RPMI8226 (cell line): ENCODE data around the gene TBX3.

Experiments used
- DNase-seq: peaks from one replicate; pipeline ENCODE4 v3.0.0-alpha.2; 2015

Gene TBX3

DNA sequence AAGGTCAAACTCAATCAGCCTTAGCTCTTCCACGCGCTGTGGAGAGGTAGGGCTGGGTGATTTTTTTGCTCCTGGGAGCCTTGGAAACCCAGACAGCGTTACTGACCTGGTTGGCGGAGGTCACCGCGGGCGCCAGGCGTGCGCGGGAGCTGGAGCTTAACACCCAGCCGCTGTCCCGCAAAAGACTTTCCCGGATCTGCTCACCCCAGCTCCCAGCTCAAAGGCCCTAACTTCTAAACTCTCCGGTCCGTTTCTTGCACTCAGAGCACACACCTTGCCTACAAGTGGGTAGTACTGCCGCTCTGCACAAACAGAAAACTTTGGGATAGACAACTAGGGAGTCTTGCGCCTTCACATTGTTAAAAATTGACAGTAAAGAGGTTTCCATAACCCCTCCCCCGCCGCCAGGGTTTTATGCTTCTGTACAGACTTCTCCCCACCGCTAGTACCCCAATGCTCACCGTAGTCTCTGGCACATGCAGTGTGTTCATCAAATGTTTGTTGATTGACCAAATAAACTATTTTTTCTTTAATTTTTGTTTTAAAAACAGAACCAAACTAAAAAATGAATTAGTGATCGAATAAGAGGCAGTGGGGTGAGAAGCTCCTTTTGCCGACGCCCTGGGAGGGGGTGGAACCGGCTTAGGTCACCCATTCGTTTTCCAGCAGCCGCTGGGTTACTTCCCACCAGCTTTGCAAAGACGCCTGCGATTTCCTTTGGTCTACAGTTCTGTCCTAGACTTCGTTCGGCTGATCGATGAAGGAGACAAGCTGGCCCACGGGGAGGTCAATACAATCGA, 12.7 kb upstream of the TBX3 start:
- no peak for DNase-seq

DNA sequence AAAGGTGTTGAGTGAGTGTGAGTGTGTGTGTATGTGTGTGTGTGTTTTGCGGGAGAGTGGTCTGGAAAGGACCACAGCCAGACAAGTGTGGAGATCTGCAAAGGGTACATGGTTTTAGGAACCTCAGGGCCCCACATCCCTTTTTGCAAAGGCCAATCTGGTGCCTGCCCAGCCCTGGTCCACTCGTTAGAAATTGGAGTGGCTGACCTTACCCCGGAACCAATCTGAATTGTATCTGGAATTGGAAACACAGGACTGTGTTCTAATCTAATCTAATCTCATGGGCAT, 11.3 kb upstream of the TBX3 start:
- no peak for DNase-seq

DNA sequence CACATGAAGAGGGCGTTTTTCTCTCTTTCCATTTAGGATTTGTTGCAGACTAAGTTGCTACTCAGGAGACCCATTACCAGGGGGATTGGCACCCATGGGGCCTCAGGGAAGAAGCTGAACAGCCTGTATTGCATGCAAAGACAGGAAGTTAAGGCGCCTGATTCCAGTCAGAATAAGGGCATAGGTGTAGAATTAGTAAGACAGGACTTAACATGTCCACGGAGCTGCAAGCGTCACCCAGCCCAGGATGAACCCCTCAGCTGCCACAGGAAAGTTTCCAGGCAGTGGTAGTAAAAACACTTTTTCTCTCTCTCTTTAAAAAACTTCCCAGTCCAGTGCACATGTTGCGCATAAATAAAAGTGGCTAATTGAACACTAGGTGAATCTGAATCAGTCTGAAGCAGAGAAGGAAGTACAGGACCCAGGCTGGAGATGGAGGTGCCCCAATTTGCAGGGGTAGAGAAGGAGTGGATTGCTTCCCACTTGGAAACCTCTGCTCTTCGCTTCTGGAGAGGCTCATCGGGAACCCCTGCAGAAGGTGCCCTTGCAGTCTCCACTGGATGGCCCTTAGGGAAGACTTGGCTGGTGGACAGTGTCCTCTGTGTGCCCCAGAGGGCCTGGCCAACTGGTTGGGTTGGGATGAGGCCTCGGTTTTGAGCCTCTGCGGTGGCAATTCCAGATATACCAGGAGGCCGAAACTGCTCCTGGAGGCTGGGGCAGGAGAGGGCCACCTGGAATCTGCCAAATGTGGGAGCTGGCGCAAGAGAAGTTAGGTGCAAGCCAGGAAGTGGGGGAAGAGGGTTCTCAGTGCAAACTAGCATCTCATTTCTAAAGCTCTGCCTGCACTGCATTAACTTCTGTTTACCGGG, 10.7 kb upstream of the TBX3 start:
- no peak for DNase-seq

DNA sequence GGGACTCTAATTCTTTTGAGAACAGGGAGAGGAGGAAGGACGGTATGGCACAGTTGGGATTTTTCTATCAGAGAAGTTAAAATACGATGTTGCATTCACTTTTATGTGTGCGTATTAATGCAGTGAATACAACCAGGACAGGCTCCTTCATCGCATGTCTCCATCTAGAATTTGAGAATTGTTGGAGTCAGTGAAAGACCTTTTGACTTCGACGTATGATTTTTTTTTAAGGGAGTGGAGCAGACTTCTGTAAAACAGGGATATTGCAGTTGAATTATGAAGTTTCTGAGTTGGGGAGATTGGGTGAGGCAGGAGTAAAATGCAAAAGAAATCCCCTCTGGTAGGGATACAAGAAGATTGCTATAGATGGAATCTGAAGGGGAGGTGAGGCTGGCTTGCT, 9.6 kb upstream of the TBX3 start:
- no peak for DNase-seq

DNA sequence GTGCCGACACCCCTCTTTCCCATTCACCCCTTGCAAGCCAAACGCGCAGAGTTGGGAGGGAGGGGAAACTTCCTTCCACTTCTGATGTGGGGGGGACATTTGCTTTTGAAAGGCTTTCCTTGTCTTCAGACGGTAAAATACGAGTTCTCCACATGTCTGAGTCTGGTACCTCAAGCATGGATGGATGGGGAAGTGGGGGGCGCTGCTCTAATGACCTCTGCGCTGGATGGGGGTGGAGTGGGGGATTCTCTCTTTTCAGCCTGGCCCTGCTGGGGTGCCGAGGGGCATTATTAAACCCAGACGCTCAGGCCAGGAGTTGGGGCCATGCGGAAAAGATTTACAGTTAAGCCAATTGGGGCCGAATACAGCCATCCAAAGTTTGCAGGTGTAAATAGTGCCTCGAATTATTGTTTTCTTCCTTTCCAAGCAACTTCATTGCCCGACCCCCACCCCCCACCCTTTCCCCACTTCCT, 9.1 kb upstream of the TBX3 start:
- DNase-seq, result no peak

DNA sequence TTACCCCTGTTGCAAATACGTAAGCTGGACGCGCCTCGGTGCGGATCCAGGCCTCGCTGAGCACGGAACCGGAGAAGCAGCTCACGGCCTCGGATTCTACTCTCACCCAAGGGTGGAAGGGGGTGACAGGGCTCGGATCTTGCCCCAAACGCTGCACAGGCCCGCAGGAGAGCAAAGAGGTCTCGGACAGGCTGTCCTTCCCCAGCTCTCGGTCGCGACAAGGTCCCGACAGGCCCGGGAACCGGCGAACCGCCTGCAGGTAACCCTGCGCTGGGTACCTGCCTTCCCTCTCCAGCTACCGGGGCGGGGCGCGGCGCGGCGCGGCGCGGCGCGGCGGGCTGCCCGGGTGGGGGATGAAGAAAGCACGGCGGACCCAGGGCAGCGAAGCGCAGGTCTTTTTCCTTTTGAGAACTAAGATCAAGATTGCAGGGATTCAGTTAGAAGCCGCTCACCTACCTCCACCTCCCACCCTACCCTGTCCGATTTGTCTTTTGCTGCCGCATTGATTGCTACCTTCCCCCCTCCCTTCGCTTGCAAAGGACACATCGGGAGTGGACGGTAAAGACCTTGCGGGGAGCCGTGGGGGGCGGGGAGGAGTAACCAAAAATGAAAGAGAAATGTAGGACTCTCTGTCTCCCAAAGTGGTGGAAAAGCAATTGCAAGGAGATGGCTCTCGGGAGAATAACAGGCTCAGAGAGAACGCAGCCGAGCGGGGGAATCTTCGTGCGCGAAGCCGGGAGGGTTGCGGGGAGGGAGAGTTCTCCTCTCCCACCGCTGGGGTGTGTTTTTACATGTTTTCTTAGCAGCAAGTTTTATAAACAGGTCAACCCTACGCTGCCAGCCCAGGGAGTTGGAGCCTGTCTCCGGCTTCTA, 8.4 kb upstream of the TBX3 start:
- DNase-seq, result no peak

DNA sequence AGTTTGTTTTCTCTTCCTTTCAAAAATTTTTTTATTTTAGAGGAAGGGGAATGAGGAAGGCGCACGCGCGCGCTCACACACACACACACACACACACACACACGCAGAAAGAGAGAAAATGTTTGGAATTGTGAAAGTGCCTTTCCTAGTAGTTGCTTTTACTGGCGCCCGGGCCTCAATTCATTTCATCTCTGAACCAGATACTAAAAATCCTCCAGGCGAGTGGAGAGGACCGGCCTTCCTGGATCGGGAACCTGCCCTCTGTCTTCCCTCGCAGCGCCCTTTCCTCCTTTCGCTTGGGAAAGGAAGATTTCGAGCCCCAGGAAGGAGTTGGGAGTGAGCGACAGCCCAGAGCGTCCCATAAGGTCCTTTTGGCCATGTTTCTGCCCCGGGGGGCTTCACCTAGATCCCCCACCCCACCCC, 7.8 kb upstream of the TBX3 start:
- no peak for DNase-seq

DNA sequence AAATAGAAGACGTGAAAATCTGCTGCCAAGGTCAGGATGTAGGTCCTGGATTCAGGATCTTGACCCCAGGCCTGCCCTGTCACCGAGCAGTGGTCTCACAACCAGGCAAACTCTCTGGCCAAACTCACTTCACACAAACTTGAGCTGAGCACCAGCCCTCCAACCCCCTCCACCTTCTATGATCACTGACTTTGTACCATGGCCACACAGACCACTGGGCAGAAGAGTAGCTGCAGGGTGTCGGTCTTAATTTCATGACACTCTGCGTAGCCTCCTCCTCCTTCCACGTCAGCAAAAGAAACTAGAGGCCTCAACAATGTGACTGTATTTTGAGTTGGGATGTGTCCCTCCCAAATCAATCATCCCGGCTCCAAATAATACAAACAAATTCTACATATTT, 7.2 kb upstream of the TBX3 start:
- DNase-seq, result no peak

DNA sequence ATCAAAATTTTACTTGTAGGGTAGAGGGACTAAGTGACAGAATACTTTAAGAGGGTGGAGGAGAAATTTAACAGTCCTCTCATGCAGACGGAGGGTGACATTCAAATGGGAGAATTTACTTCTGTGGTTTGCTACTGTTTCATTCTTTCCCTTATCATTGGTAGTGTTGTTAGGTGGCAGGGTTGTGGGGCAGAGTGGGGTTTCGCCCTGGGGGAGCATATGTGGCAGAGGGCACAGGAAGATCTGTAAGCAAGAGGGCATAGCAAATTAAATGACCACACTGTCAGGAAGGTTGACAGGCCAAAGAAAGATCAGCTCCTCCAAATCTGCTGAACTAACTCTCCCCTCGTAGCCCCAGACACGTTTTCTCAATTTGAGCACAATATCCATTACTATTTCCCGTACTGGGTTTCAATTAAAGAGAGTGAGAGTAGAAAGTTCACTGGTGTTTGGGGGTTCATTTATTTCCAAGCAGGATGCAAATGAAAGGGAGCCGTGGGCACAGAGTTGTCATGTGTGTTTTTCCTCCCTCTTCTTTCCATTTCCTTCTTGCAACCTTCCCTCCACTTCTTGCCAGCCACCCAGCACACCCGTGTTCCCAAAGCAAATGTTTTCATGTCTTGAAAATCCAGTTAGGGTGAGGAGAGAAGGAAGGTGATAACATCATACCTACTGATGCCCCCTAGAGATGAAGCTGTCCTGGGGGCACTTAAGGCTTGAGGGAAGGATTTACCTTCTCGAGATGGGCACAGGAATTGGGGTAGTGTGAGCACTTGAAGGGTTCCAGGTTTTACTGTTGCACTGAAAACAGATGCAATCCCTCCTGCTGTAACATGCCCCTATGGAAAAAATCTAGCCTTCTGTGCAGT, 6.5 kb upstream of the TBX3 start:
- DNase-seq, result no peak

DNA sequence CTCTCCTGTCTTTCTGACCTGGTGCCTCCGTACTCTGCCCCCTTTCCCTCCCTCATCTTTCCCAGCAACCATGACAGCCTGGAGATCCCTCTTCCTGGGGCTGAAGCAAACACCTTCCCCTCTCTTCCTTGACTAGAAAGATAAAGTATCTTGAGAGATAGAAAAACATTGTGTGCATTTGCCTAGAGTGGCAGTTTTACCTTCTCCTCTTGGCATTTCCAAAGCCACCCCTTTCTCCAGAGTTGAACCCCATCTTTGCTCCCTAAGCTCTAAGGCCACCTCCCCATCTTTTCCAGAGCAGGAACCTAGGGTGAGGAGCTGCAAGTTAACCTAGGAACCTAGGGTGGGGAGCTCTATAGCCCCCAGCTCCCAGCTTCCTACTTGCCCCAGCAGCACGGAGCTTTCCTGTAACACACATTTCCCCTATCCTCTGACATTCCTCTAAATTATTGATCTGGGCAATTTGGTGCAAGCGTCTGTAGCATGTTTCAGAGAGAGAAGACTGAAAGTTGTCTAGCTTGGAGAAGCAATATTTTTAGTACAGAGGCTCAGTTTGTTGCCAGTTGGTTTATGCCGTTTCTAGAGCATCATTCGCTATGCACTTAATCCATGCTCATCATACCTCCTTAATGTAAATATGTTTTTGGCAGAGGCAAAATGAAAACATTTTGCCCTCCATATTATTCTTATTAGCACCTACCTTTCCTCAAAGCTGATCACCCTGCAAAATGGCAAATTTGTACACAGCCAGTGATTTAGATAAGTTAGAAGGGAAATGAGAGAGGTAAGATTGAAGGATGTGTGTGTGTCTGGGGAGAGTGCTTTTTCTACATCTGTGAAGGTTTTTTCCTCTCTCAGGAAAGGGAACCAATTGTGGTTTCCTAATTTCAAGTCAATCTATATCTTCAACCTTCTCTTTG, 5.4 kb upstream of the TBX3 start:
- no peak for DNase-seq

DNA sequence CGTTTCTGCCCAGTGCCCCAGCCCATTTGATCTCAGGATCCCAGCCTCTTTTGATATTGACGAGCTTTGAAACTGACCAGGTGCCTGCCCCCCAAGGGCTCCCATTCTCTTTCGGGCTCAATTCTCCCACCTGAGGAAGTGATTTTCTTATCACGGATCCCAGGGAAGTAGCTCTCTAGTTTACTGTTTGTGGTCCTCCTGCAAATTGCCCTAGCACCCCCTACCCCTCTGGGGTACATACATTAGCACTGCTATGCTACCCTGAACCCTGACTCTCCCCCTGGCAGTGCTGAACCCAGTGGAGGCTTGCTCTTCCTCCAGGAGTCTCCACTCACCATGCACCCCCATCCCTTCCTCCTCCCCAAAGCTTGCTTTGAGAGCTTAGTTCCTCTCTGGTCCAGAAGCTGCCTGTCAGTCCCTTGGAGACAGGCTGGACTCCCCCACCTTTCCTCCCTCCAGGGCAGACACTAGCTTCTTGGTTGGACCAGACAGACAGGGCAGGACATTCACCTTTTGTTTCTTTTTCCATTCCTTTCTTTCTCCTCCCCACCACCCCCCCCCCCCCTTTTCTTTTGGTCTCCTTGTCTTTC, 4.4 kb upstream of the TBX3 start:
- DNase-seq, result no peak

DNA sequence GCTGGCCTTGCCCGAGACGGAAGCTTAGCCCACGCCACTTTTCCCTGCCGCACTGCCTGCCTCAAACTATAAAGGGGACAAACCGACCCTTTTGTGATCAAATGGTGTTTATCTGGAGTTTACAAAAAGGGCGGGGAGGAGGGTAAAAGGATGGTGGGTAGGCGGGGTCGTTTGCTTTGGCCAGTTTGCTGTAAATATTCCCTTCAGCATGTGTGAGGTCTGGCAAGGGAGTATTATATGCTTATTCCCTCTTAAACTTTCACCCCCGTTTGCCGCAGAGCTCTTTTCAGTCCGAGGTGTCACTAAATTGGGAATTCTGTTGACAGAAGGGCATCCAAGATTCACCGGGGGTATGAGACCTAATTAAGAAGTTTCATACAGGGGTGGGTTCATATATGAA, 3.8 kb upstream of the TBX3 start:
- DNase-seq, result no peak

DNA sequence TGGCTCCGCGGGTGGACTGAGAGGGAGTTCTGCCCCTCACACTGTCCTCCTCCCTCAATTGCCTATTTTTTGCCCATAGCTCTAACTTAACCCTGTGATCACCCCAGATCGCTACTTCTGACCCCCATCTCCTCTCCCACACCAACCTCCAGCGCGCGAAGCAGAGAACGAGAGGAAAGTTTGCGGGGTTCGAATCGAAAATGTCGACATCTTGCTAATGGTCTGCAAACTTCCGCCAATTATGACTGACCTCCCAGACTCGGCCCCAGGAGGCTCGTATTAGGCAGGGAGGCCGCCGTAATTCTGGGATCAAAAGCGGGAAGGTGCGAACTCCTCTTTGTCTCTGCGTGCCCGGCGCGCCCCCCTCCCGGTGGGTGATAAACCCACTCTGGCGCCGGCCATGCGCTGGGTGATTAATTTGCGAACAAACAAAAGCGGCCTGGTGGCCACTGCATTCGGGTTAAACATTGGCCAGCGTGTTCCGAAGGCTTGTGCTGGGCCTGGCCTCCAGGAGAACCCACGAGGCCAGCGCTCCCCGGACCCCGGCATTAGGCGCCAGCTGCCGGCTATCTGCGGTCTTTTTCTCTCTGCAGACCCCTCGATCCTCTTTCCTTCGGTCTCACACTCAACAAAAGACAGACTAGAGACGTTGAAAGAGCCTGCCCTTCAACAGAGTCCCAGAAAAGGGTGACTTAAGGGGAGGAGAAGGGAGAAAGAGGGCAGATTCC, 3.0 kb upstream of the TBX3 start:
- DNase-seq, result no peak

DNA sequence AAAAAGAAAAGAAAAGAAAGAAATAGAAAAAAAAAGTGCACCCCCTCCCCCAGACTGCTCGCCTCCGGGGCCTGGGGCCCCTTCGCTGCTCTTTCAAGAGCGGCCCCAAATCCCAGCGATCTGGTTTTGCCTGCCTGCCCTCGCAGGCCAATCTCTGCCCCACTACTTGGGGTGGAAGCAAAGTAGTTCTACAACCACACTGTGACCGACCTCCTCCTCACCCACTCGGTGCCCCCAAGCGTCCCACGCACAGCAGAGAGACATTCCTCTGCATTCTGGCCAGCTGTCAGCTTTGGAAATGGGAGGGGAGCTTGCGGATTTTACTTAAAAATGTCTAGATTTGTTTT, 2.4 kb upstream of the TBX3 start:
- DNase-seq, result no peak

DNA sequence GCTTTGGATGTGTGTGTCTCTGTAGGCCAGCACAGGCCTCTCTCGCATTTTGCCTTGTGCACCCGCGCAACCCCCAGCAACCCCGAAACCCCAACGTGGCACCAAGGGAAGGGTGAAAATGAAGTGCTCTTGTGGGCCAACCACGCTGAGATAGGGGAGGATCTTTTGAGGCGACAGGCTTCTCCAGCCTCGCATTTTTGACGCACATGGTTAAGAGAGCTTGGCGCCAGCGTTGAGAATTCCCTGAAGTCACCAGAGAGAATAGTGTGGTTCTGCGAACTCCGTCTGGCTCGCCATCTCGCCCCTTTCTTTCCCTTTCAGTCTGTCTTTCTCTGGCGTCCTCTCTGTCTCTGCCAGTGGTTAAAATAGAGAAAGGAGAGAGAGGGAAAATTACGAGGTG, 1.9 kb upstream of the TBX3 start:
- DNase-seq, result no peak

DNA sequence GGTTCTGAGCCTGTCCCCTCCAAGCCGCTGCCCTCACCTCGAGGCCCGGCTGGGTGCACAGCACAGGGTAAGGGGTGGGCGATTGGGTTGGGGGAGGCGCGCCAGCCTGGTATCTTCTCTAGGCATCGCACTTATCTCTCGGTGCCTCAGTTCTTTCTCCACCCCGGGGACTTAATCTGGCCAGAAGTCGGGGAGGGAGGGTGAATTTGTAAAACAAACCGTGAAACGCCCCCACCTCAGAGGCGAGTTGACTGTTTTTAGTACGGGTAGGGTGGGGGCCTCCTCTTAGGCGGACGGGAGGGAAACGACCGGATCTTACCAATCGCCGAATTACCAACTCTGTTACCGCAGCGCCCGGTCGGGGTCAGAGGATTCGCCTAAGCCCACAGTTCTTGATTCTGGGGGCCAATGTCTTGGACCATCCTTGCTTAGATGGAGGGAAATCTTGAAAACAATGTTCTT, 1.4 kb upstream of the TBX3 start:
- no peak for DNase-seq

DNA sequence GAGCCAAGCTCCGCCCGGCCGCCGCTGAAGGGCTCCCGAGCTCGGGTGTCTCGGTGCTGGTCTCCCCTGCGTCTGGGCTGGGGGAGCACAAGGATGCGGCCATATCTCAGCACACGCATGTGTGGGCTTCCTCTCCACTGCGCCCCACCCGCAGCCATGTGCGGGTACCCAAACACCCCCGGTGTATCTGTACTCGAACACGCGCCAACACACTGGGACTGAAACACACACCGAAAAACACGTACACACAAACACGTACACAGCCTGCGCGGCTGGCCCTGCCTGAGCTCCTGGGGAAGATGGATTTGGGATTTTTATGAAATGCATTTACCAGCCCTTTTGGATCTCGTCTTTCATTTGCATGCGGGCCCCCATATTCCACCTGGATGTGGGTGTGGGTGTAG, 897 bp upstream of the TBX3 start:
- DNase-seq, result no peak

DNA sequence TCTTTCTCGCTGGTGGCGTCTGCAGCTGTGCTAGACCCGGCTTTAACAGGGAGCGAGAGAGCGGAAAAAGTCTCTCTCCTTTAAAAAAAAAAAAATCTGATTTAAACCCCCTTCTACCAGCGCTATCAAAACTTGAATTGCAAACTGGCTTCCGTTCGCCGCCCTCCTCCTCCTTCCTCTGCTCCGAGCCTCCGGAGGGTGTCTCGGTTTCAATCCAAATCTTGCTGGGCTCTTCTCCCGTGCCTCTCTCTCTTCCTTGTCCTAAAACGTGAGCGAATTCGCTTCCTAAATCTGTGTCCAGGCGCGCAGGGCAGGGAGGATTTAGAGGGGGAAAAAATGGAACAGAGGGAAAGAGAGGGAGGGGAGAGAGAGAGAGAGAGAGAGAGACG, 272 bp downstream of the TBX3 start:
- peak; percentile 13 for DNase-seq

DNA sequence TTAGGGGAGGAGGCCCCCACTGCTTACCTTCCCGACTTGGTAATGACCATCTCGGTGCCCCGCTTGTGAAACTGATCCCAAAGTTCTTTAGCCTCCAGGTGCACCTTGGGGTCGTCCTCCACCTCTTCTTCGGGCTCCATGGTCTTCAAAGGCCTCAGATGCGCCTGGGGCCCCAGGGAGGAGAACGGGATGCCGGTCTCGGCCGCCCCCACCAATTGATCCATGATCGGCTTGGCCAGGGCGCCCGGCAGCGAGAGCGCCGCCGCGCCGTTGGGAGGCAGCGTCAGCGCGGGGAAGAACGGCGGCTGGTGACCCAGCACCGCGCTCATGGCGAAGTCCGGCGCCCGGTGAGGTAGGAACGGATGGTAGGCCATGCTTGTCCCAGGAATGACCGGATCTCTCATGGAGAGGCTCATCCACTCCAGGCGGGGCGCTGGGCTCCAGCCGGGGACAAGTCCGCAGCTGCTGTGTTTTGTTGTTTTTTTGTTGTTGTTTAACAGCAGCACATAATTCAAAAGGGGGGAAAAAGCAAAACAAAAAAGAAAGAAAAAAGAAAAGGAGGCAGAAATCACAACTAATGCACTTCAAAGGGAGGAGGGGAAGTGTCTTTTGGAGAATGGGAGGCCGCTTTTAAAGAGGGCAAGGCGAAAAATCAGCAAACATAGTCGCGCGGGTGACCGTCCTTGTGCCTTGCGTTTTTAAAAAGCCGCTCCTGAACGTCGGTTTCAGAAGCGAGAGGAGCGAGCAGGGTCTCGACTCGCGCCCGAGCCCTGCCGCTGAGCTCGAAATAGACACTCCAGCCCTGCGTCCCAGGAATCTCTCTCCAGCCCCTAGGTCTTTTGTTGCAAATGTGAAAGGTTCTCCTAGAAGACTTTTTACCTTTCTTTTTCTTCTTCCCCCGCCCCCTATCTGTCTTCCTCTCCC, 928 bp downstream of the TBX3 start:
- DNase-seq, result peak; percentile 19
